SJCRH30 (cell line): ENCODE data around the gene PYGB. TPM values are rescaled to one million over a fixed set of nuclear protein-coding genes. Genes with fewer than 3 reads are reported as not detected.

Experiments used
- DNase-seq, 2 experiments: peaks; one replicate each; pipeline ENCODE4 v3.0.0-alpha.2; 2015 to 2020
- H3K27ac ChIP-seq: fragments of 250-450 bp; sonication (Bioruptor Pico); 2 replicates; pipeline ENCODE4 v1.5.1; 2020; ENCODE audit warnings: mild to moderate bottlenecking, moderate library complexity
- H3K27me3 ChIP-seq: fragments of 250-450 bp; sonication (Bioruptor Pico); 2 replicates; pipeline ENCODE4 v1.5.1; 2020; ENCODE audit warnings: mild to moderate bottlenecking, moderate library complexity
- H3K36me3 ChIP-seq: fragments of 250-450 bp; sonication (Bioruptor Pico); 2 replicates; pipeline ENCODE4 v1.5.1; 2020; ENCODE audit warnings: mild to moderate bottlenecking, moderate library complexity
- H3K4me1 ChIP-seq: fragments of 250-450 bp; sonication (Bioruptor Pico); 2 replicates; pipeline ENCODE4 v1.5.1; 2020; ENCODE audit warnings: mild to moderate bottlenecking, moderate library complexity
- H3K4me3 ChIP-seq: fragments of 250-450 bp; sonication (Bioruptor Pico); 2 replicates; pipeline ENCODE4 v1.5.1; 2020; ENCODE audit warnings: mild to moderate bottlenecking, moderate library complexity
- H3K9me3 ChIP-seq: fragments of 250-450 bp; sonication (Bioruptor Pico); replicated peaks from 2 replicates; pipeline ENCODE4 v1.5.1; 2020; ENCODE audit warnings: mild to moderate bottlenecking, moderate library complexity
- total RNA-seq: library from RNA; depleted of rRNA; stranded (reverse); fragments of >200 nt; shearing (Covaris generic); gene quantifications from 2 replicates; pipeline ENCODE4 v1.2.3, GENCODE V29; 2014

PYGB gene
- total RNA-seq, 1 experiment from 2014 or later = 42.3 TPM

DNA sequence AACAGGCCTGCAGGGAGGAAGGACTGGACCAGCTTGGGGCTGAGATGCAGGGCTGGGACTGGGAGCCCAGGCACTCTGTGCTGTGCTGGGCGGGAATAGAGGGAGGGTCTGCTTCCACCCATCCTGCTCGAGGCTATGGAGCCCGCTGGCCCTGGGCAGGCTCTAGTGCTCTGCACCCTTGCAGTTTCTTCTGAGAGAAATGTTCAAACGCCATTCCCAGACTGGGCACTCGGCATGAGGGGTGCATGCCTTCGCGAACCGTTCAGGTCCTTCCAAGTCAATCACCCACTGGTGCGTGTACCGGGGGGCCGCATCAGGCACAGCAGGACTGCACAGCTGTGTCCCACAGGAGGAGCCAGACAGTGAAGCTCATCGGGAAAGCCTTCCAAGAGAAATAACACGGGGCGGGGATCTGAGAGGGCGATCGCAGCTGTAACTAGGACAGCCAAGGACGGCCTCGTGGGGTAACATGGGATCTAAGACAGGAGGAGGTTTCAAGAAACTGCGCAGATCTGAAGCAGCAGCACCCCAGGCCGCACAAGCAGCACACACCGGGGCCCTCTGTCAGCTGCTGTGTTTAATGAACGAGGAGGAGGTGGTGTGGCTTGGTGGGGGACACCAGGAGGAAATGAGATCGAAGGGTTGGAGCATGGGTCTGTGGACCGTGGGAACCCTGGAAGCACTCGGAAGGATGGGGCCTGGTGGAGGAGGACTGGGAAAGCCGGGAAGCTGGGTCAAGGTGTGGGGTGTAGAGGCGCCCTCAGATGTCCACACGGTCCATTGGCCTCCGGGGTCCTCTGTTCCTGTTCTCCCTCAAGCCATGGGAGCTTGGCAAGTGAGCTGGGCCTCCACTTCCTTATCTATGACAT lies 26.1 kb upstream of the PYGB start:
- peaks cover 45% of the 10 kb centered on the region for H3K4me1 ChIP-seq
- no peak overlapping the region for H3K4me3 ChIP-seq
- H3K27ac ChIP-seq = no peak overlapping the region
- H3K9me3 ChIP-seq = no peaks in the 10 kb centered on the region
- H3K36me3 ChIP-seq = peaks cover 6% of the 10 kb centered on the region; the same call in 1 of the 2 replicates
- DNase-seq = no peak
- H3K27me3 ChIP-seq = no peaks in the 10 kb centered on the region

DNA sequence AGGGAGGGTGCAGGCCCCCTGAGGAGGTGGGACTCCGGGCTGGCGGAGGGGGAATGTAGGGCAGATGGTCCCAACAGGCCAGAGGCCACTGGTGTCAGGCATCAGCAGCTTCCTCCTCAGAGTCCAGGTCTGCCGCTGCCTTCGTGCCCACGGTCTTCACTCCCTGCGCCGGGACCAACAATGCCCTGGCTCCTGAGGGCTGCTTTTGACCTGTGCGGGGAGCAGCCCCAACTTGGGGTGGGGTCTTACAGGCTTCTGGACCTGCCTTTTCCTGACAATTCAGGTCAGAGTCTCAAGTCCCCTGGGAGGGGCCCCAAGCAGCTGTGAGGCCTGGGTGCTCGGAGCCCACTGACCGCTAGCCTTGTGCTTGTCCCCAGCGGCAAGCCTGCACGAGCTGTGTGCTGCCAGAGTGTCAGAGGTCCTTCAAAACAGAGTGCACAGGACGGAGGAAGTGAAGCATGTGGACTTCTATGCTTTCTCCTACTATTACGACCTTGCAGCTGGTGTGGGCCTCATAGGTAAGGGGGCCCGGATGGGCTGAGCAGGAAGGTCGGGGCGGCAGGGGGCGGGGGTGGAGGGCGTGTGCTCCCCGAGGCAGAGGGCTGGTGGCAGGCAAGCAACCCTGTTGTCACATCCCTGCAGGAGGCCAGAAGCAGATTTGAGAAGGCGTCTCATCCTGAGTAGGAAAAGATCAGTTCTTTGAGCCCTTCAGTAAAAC lies 25.3 kb upstream of the PYGB start:
- no peak for DNase-seq
- Histone ChIP-seq H3K36me3 (peaks cover 5% of the 10 kb centered on the region; the same call in 1 of the 2 replicates), H3K4me1 (peaks cover 53% of the 10 kb centered on the region), H3K27ac (peak overlapping the region; percentile 33), H3K4me3 (no peak overlapping the region), H3K9me3 (no peaks in the 10 kb centered on the region), H3K27me3 (no peaks in the 10 kb centered on the region)

DNA sequence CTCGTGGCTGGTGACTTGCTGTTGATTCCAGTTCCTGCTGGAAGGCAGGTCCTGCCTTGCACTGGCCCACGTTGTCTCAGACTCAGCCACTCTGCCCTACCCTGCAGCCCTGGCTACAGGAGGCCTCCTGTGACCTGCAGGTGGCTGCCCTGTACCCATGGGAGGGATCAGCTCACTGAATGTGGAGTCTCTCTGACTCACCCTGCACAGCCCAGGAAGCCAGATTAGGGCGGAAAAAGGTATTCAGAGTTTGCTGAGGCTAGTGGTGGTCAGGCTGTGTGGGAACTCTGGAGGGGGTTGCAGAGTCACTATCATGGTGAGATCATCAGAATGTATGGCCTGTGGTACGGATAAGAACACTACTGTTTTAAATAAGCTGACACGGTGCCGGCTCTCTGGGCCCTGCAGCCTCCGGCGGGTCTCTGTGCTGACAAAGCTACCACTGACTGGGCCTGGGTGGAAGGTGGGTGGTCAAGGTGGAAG lies 24.7 kb upstream of the PYGB start:
- Histone ChIP-seq H3K27ac (peak overlapping the region; percentile 33), H3K27me3 (no peaks in the 10 kb centered on the region), H3K9me3 (no peaks in the 10 kb centered on the region), H3K36me3 (peaks cover 3% of the 10 kb centered on the region; the same call in 1 of the 2 replicates), H3K4me1 (peaks cover 54% of the 10 kb centered on the region), H3K4me3 (no peak overlapping the region)
- DNase-seq = peak; percentile 80 to 83

DNA sequence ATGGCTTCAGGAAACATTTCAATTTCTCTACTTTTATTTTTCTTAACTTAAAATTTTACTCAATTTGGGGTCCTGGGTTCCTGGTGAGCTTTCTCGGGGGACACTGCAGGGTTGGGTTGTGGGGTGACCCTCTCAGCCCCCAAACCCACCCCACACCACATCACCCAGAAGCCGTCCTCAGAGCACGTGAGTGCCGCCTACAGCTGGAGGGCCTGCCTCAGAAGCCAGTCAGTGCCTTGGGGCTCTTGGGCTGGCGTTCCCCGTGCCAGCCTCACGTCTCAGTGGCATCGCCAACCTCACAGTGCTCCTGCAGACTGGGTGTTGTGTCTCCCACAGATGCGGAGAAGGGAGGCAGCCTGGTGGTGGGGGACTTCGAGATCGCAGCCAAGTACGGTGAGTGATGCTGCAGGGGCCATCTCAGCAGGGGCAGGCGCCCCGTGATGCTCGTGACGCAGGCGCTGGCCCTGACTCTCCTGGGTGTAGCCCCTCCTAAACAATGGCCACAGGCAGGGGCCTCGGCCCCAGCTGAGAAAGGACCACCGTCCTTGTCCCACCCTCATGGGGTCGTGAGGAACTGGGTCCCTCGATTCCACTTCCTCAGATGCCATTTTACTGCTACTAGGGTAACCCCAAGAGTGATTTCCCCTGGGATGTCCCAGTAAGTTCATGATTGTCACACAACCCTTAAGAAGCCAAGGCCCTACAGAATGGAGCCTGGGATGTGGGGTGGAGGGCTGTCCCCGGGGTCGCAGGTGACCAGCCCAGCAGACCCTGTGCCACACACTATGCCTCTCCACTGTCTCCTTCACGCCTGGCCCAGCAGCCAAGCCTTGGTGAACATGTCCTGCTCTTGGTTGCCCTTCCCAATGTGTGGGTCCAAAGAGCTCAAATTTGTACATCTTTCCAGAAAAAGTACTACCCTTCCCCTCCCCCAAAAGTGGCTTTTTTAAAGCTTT lies 23.8 kb upstream of the PYGB start:
- Histone ChIP-seq H3K4me1 (peaks cover 50% of the 10 kb centered on the region), H3K27me3 (no peaks in the 10 kb centered on the region), H3K4me3 (no peak overlapping the region), H3K36me3 (peaks cover 3% of the 10 kb centered on the region; the same call in 1 of the 2 replicates), H3K27ac (peak overlapping the region; percentile 33), H3K9me3 (no peaks in the 10 kb centered on the region)
- no peak for DNase-seq

DNA sequence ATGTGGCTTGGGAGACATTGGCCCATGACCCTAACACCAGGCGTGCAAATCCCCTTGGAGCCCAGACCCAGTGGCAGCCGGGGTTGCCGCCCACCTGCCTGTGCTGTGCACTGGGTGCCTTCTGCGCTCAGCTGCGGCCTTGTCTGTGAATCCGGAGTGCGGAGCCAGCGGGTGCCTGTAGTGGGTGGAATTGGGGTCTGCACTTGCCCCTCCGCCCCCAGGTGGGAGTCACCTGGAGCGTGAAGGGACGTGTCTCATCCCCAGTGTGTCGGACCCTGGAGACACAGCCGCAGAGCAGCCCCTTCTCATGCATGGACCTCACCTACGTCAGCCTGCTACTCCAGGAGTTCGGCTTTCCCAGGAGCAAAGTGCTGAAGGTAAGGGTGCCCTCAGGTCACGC lies 22.9 kb upstream of the PYGB start:
- Histone ChIP-seq H3K4me3 (no peak overlapping the region), H3K36me3 (peaks cover 3% of the 10 kb centered on the region; the same call in 1 of the 2 replicates), H3K4me1 (peaks cover 41% of the 10 kb centered on the region), H3K9me3 (no peaks in the 10 kb centered on the region), H3K27ac (no peak overlapping the region), H3K27me3 (no peaks in the 10 kb centered on the region)
- DNase-seq = no peak

DNA sequence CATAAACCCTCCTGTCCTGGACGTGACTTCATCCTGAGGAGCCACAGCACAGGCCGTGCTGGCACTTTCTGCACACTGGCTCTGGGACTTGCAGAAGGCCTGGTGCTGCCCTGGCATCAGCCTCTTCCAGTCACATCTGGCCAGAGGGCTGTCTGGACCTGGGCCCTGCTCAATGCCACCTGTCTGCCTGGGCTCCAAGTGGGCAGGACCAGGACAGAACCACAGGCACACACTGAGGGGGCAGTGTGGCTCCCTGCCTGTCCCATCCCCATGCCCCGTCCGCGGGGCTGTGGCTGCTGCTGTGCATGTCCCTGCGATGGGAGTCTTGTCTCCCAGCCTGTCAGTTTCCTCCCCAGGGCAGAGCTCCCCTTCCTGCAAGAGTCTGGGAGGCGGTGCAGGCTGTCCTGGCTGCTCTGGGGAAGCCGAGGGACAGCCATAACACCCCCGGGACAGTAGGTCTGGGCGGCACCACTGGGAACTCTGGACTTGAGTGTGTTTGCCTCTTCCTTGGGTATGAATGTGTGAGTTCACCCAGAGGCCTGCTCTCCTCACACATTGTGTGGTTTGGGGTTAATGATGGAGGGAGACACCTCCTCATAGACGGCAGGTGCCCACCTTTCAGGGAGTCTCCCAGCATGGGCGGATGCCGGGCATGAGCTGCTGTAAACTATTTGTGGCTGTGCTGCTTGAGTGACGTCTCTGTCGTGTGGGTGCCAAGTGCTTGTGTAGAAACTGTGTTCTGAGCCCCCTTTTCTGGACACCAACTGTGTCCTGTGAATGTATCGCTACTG lies 22.0 kb upstream of the PYGB start:
- no peak overlapping the region for H3K27ac ChIP-seq
- peaks cover 33% of the 10 kb centered on the region for H3K4me1 ChIP-seq

DNA sequence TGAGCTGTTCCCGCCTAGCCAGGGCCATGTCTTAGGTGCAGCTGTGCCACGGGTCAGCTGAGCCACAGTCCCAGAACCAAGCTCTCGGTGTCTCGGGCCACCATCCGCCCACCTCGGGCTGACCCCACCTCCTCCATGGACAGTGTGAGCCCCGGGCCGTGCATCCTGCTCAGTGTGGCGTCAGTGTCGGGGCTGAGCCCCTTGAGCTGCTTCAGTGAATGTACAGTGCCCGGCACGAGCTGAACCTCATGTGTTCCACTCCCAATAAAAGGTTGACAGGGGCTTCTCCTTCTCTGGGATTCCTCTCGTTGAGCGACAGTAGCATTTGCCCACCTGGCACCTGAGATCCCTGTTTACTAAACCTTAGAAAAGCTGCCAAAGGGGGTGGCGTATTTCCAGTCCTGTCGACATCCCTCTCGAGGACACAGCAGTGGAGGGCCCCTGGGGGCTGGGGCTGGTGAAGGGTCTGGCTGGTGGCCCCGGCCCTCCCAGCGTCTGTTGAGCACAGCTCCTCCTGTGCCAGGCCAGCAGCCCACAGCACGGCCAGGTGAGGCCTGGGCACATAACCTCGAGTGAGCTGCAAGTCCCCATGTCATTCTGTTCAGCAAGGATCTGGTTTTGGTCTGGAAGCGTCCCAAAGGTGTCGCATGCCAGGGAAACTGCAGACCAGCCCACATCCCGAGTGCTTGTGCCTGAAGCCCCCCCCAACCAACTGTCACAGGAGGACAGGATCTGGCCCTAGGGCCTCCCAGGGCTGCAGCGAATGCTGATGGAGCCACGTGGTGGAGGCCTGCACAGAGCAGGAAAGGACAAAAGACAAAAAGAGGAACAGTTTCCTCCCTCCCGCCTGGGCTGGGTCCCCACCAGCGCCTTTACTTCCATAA lies 21.2 kb upstream of the PYGB start:
- Histone ChIP-seq H3K36me3 (no peaks in the 10 kb centered on the region), H3K4me3 (no peak overlapping the region), H3K27me3 (no peaks in the 10 kb centered on the region), H3K9me3 (no peaks in the 10 kb centered on the region), H3K4me1 (peaks cover 30% of the 10 kb centered on the region), H3K27ac (0 out of 2 replicates have a peak overlapping the region, but pooled peaks have one; percentile 6)
- no peak for DNase-seq

More for the DNA sequence above, 22.0 kb upstream of the PYGB start:
- Histone ChIP-seq H3K9me3 (no peaks in the 10 kb centered on the region), H3K27me3 (no peaks in the 10 kb centered on the region), H3K36me3 (peaks cover 3% of the 10 kb centered on the region; the same call in 1 of the 2 replicates), H3K4me3 (no peak overlapping the region)
- no peak for DNase-seq

DNA sequence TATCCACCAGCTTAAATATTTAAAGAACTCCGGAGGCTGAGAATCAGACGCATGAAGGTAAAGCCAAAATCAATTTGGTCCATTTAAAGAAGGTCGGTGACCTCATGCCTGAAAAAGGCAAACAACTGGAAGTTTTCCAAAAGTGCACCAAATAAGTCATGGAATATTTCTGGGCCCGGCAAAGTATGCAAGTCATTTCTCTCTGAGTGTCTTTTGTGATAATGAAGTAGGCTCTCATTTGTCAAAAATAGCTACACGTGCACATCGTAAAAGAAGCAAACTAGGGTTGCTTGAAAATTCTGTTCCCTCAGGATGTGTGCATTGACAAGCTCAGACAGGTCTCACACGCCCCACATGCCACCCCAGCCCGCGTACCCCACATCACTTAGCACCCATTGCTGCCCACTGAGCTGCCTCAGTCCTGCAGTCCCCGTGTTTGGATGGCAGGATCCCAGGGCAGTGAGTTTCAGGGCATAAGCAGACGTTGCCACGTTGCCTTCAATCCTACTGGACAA lies 20.5 kb upstream of the PYGB start:
- Histone ChIP-seq H3K27ac (0 out of 2 replicates have a peak overlapping the region, but pooled peaks have one; percentile 6), H3K4me1 (peaks cover 28% of the 10 kb centered on the region), H3K27me3 (no peaks in the 10 kb centered on the region), H3K9me3 (no peaks in the 10 kb centered on the region), H3K4me3 (no peak overlapping the region), H3K36me3 (no peaks in the 10 kb centered on the region)
- no peak for DNase-seq

DNA sequence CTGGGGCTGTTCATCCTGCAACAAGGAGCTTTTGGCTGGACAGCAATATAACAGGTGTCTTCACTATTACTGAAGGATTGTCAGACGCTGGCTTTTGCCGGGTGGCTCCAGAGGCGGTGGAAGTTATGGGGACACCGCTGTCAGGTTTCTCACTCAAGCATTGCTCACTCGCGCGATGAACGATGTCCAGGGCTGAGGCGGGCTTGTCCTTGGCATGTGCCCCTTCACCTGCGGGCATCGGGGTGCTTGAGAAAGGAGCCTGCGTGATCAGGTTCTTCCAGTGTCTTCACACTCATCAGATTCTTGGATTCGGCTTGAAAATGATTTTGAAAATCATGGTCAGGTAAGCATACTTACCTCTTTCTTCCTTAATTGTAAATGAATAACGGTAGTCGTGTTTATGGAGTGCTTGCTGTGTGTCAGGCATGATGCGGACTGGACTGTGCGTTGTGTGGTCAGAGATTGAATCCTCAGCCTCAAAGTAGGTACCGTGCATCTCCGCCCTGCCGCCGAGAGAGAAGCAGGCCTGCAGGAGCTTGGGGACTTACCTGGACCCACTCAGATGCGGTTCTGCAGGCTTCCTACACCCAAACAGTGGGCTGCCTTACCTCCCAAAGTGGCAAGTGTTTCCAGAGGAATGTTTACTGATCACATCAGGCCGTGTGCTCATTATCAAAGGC lies 18.3 kb upstream of the PYGB start:
- Histone ChIP-seq H3K9me3 (no peaks in the 10 kb centered on the region), H3K27ac (no peak overlapping the region), H3K4me3 (no peak overlapping the region), H3K4me1 (peaks cover 30% of the 10 kb centered on the region), H3K36me3 (no peaks in the 10 kb centered on the region), H3K27me3 (no peaks in the 10 kb centered on the region)
- no peak for DNase-seq

DNA sequence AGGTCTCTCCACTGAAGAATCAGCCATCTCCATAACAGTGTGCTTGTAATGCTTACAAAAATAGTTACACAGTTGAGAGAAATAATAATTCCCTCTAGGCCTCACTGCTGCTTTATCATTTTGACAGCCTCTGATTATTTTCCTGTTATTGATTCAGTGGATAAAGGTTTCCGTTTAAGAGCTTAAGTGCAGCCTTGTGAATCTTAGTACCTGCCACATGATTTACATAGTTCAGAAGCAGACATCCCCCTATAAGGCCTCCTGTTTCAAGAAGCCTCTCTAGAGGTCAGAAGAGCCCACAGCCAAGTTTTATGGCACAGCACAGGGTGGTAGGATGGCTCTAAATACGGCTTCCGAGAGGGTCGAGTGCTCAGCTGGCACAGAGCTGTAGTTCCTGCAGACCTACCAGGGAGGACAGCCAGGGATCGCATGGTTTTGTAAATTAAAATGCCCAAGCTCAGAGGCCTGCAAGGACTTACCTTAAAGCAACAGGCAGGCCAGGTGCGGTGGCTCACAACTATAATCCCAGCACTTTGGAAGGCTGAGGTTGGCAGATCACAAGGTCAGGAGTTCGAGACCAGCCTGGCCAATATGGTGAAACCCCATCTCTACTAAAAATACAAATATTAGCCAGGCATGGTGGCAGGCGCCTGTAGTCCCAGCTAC lies 17.6 kb upstream of the PYGB start:
- H3K27ac ChIP-seq = no peak overlapping the region
- no peaks in the 10 kb centered on the region for H3K36me3 ChIP-seq
- H3K27me3 ChIP-seq = no peaks in the 10 kb centered on the region
- no peaks in the 10 kb centered on the region for H3K9me3 ChIP-seq
- DNase-seq = no peak
- H3K4me1 ChIP-seq = peaks cover 30% of the 10 kb centered on the region
- H3K4me3 ChIP-seq = no peak overlapping the region

DNA sequence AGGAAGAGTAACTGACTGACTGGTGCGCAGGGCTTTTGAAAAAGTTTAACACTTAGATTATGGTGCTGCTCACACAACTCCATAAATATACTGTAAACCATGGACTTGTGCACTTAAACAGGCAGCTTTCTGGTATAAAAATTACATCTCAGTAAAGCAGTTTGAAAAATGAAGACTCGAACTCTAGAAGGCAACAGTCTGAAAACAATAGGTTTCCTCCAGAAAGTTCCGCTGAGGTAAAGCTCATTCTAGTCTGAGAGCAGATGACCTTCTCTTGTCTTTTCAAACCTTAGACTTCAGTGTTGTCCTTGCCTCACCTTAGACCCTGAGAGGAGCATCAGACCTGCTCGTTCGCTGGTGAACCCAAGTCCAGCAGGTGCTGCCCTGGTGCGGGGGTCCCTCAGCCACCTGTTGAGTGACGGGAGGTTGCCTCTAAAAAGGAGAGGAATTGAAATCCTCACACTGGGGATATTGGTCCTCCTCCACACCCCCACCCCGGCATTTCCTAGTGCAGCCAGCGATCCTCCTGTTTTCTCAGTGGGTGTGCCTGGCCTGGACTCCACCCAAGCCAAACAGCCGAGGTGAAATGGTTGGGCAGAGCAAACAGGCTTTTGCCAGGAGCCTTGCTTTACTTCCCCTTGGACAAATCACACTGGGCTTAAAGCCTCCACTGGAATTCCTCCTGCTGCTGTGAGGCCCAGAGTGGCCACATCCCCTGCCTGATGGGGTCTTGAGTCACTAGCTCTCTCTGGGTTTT lies 14.7 kb upstream of the PYGB start:
- Histone ChIP-seq H3K27ac (no peak overlapping the region), H3K4me3 (no peak overlapping the region), H3K27me3 (no peaks in the 10 kb centered on the region), H3K36me3 (no peaks in the 10 kb centered on the region), H3K4me1 (peaks cover 28% of the 10 kb centered on the region), H3K9me3 (no peaks in the 10 kb centered on the region)
- DNase-seq = peak; percentile 53 to 59
